OCI-LY7 (cell line): ENCODE measurements around the gene AP3S2.

Experiments
- CTCF ChIP-seq: fragments of 200-600 bp; sonication (generic); conservative IDR thresholded peaks from 2 replicates; pipeline ENCODE4 v1.5.1; 2014; ENCODE audit warnings: mild to moderate bottlenecking, antibody characterized with exemption, low read length, moderate library complexity, mixed read lengths
- EZH2phosphoT487 ChIP-seq: fragments of 200-600 bp; sonication (generic); IDR thresholded peaks from 2 replicates; pipeline ENCODE4 v1.6.1; 2018; ENCODE audit warnings: low read depth, borderline replicate concordance, mild to moderate bottlenecking, mixed run types, antibody characterized with exemption, low read length, moderate library complexity, mixed read lengths

- TF ChIP-seq CTCF (no peak), EZH2phosphoT487 (no peak)
These were observed 84.6 kb downstream of the AP3S2 start for GRCh38 chr15:89809093-89809786.
